HG03460 (cell line): ENCODE results near the gene SLC32A1.

Experiments
- ATAC-seq: cut with Tn5 transposase; IDR thresholded peaks from one replicate; pipeline ENCODE4 v1.9.1; 2021; ENCODE audit not compliant: unreplicated experiment

SLC32A1 gene

DNA sequence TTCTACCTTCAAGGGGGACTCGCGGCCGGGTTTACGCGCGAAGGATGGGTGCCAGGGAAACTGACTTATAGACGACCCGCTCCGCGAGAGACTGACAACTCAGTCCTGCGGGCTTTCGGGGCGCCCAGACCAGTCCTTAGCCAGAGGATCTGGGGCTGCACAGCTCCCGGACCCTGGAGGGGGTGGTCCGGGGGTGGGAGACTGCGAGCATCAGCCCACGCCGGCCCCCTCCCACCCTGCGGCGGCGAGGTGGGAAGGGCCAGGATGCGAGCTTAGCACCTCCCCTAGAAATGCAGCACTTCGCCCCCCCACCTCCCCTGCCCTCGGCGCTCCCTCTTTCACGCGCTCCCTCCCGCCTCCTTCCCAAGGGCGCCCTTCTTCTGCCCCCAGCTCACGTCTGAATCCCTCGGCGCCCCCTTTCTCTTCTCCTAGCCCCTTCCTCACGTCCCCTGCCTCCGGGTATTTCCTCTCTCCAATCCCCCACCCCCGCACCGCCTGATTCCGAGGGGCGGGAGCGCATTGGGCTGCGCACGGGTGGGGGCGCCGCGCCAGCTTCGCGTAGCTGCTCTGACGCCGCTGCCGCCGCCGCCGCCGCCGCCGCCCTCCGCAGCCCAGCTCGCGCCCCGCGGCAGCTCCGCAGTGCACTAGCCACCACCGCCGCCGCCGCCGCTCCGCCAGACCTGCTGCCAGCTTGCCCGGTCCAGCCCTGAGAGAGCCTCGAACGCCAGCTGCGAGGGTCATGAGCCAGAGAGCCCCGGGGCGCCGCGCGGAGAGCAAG, at the start of gene SLC32A1:
Gene SLC32A1, plus strand, starts transcription at position 639 of the 778 bp plus-strand sequence. CDS start 239 bp downstream, outside the sequence.
- ATAC-seq = no peak

DNA sequence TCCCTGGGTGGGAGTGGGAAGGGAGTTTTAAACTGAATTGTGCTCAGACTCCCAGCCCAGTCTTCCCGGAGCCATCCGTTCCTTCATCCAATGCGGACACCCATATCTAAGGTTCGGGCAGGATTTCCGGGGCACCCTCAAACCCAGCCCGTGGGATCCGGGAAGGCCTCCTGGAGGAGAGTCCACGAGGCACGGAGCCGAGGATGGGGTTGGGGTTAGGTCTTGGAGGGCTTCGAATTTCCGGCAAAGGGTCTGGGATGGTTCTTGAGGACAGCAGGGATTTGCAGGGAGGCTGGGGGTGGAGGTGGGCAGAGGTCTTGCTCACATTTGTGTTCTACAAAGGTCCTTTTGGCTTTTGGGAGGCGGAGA, 49.5 kb upstream of the SLC32A1 start:
- no peak for ATAC-seq

DNA sequence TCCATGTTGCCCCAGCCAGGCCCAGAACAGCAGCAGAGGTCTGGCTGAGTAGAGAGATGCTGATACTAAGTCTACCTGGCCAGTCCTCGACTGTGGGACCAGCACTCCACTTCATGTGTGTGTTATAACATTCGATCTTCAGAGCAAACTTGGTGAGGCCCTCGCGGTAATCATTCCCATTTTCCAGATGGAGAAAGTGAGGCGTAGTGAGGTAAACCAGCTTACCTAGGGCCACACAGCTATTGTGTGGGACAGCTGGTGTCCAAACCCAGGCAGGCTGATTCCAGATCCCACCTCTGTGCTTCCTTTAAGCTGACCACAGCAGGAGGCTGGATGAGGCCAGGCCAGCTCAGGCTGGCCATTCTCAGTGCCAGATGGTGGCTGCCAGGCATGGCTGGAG, 47.7 kb upstream of the SLC32A1 start:
- ATAC-seq = no peak

- ATAC-seq = no peak
Observed at GRCh38 chr20:38680500-38681306, 43.6 kb upstream of the SLC32A1 start.

GRCh38 chr20:38685271-38685670, 39.0 kb upstream of the SLC32A1 start:
- no peak for ATAC-seq

GRCh38 chr20:38685853-38686473, 38.3 kb upstream of the SLC32A1 start:
- no peak for ATAC-seq

- ATAC-seq = no peak
Observed at GRCh38 chr20:38692436-38693411, 31.6 kb upstream of the SLC32A1 start.

DNA sequence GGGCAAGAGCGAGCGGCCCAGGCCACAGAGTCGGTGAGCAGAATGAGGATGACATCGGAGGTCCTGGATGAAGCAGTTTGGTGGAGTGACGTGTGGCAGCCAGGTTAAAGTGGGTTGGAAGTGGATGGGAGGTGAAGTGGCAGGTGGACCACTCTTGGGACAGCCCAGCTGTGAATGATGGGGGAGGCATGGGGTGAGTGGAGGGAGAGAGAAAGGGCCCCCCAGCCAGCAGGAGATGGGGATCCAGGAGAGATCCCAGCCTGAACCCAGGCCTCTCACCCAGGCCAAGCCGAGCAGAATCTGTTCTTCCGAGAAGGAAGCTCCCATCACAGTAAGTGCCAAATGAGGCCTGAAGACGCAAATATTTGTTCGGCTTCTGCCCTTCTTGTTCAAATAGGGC, 27.0 kb upstream of the SLC32A1 start:
- ATAC-seq = no peak

- ATAC-seq = no peak
Observed at GRCh38 chr20:38698541-38698940, 25.7 kb upstream of the SLC32A1 start.

DNA sequence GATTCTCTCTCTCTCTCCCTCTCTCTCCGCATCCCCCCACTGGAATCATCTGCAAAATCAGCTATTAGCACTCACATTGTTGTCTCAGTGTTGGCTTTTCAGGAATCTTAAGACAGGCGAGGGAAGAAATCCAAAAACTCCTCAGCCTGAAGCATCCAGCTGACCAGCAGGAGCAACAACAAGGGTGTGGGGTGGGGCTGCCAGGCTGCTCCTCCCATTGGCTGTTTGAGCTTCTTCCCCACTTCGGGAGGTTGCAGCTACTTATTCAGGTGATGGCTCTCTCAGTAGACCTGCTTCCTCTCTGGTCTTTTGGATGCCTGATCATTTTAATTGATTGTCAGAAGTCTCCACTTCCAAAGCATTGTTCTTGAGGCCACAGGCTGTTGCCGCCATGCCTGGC, 24.1 kb upstream of the SLC32A1 start:
- ATAC-seq = no peak

GRCh38 chr20:38700926-38701325, 23.4 kb upstream of the SLC32A1 start:
- ATAC-seq = no peak

DNA sequence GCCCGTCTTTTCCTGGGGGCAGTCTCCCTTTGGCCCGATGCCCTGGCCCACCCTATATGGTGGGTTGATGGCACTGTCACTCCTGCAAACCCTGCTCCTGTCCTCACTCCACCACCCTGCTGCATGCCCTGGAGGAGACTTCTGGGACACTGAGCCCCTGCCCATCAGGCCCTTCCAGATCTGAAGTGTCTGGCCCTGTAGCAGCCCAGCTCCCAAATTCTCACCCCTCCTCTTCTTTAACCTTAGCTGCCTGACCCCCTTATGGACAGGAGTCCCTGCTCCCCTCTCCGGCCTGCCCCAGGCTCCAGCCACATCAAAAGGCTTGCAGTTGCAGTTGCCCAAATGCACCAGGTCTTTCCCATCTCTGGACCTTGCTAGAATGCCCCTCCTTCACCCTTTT, 20.8 kb upstream of the SLC32A1 start:
- no peak for ATAC-seq

DNA sequence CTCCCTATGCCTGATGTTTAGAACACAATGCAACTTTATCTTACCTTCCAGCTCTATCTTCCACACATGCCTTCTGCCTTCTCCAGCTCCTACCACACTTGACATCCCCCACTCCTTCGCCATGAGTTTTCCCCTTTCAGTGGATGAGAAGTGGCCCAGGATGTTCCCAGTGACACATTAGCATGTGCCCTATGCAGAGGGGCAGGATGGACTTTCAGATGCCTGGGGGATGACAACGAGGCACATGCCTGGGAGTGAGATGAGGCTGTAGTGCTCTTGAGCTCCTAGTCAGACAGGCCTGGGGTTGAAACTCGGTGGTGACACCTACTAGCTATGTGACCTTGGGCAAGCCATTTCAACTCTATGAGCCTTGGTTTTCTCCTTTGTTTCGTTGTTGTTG, 20.1 kb upstream of the SLC32A1 start:
- ATAC-seq = no peak

GRCh38 chr20:38706509-38706908, 17.8 kb upstream of the SLC32A1 start:
- no peak for ATAC-seq

GRCh38 chr20:38714308-38714707, 10.0 kb upstream of the SLC32A1 start:
- ATAC-seq = no peak

DNA sequence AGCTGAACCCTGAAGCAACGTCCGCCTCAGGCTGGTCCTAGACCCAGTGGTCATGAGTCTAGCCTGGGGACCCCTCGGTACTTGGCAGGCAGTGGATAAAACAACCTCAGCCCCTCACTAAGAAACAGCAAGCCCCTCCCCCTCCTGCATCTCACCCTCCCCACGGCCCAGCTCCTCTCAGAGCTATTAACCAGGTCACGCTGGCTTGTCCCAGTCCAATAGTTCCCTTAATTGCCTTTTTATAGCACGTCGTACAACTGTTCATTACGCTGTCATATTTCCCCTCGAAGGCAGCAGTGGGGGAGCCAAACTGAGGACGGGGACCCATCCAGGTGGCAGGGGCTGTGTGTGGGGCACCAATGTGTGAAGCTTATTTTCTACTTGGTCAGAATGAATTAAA, 8.6 kb upstream of the SLC32A1 start:
- no peak for ATAC-seq

DNA sequence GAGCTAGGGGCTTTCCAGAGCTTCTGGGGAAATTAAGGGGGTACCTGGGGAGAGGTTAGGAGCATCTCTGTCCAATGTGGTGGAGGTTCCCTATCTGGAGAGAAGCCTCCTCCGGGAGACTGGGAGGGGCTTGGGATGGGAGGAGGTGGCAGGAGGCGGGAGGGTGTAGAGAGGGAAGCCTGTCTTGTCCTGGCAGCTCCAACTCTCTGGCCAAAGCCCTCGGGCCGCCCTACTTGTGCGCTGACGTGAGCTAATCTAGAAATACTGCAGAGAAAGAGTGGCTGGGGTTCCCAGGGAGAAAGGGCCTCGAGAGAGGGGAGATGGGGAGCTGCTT, 1.6 kb upstream of the SLC32A1 start:
- ATAC-seq = no peak

DNA sequence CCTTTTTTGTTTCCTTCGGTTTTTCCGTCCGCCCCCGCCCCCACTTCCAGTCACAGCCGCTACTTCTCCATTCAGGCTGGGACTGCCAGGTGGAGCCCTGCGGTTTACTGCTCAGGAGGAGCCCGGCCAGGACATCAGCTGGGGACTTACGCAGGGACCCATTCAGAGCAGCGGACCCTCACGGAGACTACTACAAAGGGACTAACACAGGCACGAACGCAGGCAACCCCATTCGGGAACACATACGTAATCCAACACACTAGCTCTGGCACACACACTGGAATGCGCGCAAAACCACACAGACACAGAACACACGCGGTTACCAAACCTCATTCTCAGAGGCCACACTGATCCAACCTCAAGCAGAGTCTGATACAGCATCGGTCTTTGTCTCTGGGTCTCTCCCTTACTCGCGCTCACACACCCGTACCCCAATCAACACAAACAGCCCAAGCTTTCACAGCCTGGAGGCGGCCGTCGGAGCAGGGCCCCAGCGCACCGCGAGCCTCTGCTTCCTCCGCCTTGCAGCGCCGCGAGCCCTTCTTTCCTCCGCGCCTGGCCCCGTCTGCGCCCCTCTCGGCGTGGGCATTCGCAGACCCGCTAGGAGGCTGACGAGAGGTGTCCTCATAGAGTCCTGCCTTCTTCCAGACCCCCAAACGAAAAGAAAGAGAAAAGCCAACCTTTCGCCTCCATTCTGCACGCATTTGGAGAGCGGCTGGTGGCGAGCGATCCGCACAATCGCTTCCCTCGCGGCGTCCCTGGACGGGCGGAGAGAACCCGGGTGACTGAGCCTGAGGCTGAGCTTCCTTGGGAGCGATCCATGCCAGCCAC, 1.1 kb upstream of the SLC32A1 start:
- ATAC-seq = no peak

DNA sequence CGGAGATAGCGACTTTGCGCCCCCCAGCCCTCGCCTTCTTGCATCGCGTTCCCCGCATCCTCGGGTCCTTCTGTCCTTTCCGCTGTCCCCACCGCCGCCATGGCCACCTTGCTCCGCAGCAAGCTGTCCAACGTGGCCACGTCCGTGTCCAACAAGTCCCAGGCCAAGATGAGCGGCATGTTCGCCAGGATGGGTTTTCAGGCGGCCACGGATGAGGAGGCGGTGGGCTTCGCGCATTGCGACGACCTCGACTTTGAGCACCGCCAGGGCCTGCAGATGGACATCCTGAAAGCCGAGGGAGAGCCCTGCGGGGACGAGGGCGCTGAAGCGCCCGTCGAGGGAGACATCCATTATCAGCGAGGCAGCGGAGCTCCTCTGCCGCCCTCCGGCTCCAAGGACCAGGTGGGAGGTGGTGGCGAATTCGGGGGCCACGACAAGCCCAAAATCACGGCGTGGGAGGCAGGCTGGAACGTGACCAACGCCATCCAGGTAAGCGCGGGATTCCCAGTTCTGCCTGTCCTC, 401 bp downstream of the SLC32A1 start:
- ATAC-seq = no peak
